H1 (cell line): Measurements from ENCODE around the gene GGT5. TPM values are rescaled to one million over a fixed set of nuclear protein-coding genes. Genes with fewer than 3 reads are reported as not detected.

Source experiments
- FOSL1 ChIP-seq: IDR thresholded peaks from 2 replicates; pipeline ENCODE4 v1.6.1; 2011; ENCODE audit warnings: mild to moderate bottlenecking, low read depth, low read length, moderate library complexity; ENCODE audit not compliant: insufficient read depth
- GABPA ChIP-seq: IDR thresholded peaks from 2 replicates; pipeline ENCODE4 v1.6.1; 2011; ENCODE audit warnings: mild to moderate bottlenecking, low read length, moderate library complexity, borderline replicate concordance; ENCODE audit not compliant: insufficient read depth
- NANOG ChIP-seq: IDR thresholded peaks from 2 replicates; pipeline ENCODE4 v1.6.1; 2011; ENCODE audit warnings: low read length, low read depth, mild to moderate bottlenecking, inconsistent platforms; ENCODE audit not compliant: insufficient read depth, poor library complexity, severe bottlenecking
- SIN3A ChIP-seq, 2 experiments: IDR thresholded peaks in 1 of 2; conservative IDR thresholded peaks in 1 of 2; 2 replicates each; pipeline ENCODE4 v1.6.1; 2011 to 2012; ENCODE audit warnings: low read length in 2 of 2, improper control_type of control experiment in 1 of 2, low read depth in 1 of 2, mild to moderate bottlenecking in 1 of 2
- SRF ChIP-seq: IDR thresholded peaks from 2 replicates; pipeline ENCODE4 v1.6.1; 2011; ENCODE audit warnings: mild to moderate bottlenecking, low read depth, low read length, moderate library complexity
- TEAD4 ChIP-seq: IDR thresholded peaks from 2 replicates; pipeline ENCODE4 v1.6.1; 2012; ENCODE audit warnings: low read depth, low read length, inconsistent platforms, mixed read lengths
- YY1 ChIP-seq: IDR thresholded peaks from 2 replicates; pipeline ENCODE4 v1.6.1; 2011; ENCODE audit warnings: low read depth, mild to moderate bottlenecking, low read length
- polyA plus RNA-seq, 7 experiments: library from polyadenylated mRNA; depleted of rRNA in 3 of 7; stranded (reverse) in 5 of 7; unstranded in 2 of 7; fragments of >200 nt in 5 of 7; fragments of 200-250 nt in 2 of 7; gene quantifications; 1 replicate in 5 of 7; 2 replicates in 1 of 7; 4 replicates in 1 of 7; pipeline versions ENCODE4 v1.2.1 to v1.2.3, GENCODE V29; 2011 to 2013; ENCODE audit warnings: missing spikeins in 2 of 7, mixed read lengths in 2 of 7
- total RNA-seq: library from RNA; stranded (reverse); fragmentation: NEBNext Ultra II Directional; extraction: Animal tissue kit (Norgen Biotek cat#: 25700); gene quantifications from 2 replicates; pipeline ENCODE4 v1.2.1, GENCODE V29; 2021
- TF ChIP-seq, protein P1 (sequence below): fragments of 300-600 bp; sonication (generic); IDR thresholded peaks from 2 replicates; pipeline ENCODE4 v1.7.1; 2012; ENCODE audit warnings: low read length, moderate library complexity, mild to moderate bottlenecking, inconsistent platforms; ENCODE audit not compliant: insufficient replicate concordance
- TF ChIP-seq, protein P2 (sequence below): IDR thresholded peaks from 2 replicates; pipeline ENCODE4 v1.6.1; 2011; ENCODE audit warnings: low read depth, mild to moderate bottlenecking, low read length; ENCODE audit not compliant: insufficient read depth

GGT5 gene
- total and polyA plus RNA-seq, 2 of the 8 experiments (the other 6 are each of a cell fraction or from before 2014, with no cell fraction given): 0.05 TPM; not detected in 1

DNA sequence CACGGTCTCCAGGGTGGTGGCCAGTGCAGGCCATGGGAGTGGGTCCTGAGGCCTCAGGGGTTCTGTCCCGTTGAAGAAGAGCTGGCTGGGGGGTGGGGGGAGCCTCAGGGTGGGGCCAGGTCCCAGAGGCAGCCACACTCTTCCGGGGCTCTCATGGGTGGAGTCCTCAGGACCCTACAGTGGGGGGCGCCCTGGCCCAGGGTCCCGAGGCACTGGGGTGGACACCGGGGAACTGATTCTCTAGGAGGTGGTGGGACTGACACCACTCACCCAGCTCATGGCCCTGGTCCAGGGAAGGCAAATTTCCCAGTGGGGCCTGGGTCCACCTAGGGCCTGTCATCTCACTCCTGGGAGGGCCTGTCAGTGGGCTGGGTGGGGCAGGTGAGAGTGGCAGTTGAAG is 12.8 kb downstream of the GGT5 start (continued):
- TF ChIP-seq, protein P1, sequence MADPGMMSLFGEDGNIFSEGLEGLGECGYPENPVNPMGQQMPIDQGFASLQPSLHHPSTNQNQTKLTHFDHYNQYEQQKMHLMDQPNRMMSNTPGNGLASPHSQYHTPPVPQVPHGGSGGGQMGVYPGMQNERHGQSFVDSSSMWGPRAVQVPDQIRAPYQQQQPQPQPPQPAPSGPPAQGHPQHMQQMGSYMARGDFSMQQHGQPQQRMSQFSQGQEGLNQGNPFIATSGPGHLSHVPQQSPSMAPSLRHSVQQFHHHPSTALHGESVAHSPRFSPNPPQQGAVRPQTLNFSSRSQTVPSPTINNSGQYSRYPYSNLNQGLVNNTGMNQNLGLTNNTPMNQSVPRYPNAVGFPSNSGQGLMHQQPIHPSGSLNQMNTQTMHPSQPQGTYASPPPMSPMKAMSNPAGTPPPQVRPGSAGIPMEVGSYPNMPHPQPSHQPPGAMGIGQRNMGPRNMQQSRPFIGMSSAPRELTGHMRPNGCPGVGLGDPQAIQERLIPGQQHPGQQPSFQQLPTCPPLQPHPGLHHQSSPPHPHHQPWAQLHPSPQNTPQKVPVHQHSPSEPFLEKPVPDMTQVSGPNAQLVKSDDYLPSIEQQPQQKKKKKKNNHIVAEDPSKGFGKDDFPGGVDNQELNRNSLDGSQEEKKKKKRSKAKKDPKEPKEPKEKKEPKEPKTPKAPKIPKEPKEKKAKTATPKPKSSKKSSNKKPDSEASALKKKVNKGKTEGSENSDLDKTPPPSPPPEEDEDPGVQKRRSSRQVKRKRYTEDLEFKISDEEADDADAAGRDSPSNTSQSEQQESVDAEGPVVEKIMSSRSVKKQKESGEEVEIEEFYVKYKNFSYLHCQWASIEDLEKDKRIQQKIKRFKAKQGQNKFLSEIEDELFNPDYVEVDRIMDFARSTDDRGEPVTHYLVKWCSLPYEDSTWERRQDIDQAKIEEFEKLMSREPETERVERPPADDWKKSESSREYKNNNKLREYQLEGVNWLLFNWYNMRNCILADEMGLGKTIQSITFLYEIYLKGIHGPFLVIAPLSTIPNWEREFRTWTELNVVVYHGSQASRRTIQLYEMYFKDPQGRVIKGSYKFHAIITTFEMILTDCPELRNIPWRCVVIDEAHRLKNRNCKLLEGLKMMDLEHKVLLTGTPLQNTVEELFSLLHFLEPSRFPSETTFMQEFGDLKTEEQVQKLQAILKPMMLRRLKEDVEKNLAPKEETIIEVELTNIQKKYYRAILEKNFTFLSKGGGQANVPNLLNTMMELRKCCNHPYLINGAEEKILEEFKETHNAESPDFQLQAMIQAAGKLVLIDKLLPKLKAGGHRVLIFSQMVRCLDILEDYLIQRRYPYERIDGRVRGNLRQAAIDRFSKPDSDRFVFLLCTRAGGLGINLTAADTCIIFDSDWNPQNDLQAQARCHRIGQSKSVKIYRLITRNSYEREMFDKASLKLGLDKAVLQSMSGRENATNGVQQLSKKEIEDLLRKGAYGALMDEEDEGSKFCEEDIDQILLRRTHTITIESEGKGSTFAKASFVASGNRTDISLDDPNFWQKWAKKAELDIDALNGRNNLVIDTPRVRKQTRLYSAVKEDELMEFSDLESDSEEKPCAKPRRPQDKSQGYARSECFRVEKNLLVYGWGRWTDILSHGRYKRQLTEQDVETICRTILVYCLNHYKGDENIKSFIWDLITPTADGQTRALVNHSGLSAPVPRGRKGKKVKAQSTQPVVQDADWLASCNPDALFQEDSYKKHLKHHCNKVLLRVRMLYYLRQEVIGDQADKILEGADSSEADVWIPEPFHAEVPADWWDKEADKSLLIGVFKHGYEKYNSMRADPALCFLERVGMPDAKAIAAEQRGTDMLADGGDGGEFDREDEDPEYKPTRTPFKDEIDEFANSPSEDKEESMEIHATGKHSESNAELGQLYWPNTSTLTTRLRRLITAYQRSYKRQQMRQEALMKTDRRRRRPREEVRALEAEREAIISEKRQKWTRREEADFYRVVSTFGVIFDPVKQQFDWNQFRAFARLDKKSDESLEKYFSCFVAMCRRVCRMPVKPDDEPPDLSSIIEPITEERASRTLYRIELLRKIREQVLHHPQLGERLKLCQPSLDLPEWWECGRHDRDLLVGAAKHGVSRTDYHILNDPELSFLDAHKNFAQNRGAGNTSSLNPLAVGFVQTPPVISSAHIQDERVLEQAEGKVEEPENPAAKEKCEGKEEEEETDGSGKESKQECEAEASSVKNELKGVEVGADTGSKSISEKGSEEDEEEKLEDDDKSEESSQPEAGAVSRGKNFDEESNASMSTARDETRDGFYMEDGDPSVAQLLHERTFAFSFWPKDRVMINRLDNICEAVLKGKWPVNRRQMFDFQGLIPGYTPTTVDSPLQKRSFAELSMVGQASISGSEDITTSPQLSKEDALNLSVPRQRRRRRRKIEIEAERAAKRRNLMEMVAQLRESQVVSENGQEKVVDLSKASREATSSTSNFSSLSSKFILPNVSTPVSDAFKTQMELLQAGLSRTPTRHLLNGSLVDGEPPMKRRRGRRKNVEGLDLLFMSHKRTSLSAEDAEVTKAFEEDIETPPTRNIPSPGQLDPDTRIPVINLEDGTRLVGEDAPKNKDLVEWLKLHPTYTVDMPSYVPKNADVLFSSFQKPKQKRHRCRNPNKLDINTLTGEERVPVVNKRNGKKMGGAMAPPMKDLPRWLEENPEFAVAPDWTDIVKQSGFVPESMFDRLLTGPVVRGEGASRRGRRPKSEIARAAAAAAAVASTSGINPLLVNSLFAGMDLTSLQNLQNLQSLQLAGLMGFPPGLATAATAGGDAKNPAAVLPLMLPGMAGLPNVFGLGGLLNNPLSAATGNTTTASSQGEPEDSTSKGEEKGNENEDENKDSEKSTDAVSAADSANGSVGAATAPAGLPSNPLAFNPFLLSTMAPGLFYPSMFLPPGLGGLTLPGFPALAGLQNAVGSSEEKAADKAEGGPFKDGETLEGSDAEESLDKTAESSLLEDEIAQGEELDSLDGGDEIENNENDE: no peak
- TF ChIP-seq TEAD4 (no peak), NANOG (no peak), GABPA (no peak), SIN3A (conservative IDR thresholded peaks at IDR 0.05 in 1 of 2, IDR thresholded peaks at IDR 0.05 in 1 of 2; ENCODE audit: low read depth in 1 of 2, low read length in 2 of 2) (no peak), YY1 (no peak), FOSL1 (no peak), SRF (no peak)
- TF ChIP-seq, protein P2, sequence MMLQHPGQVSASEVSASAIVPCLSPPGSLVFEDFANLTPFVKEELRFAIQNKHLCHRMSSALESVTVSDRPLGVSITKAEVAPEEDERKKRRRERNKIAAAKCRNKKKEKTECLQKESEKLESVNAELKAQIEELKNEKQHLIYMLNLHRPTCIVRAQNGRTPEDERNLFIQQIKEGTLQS: no peak
